SKM-1 treated with dmso at 0.1 percent for 144 hours (cell line): ENCODE measurements around the gene SLC6A18.

Experiments
- DNase-seq: peaks from one replicate; lab custom pipeline; 2025; ENCODE audit not compliant: unreplicated experiment; lab: John Stamatoyannopoulos, UW

The SLC6A18 gene

GRCh38 chr5:1202026-1202797 is 23.0 kb upstream of the SLC6A18 start:
- no peak for DNase-seq

- DNase-seq: no peak
Observed at GRCh38 chr5:1202798-1203185, 22.4 kb upstream of the SLC6A18 start.

GRCh38 chr5:1203311-1203967 is 21.7 kb upstream of the SLC6A18 start:
- DNase-seq: no peak

GRCh38 chr5:1203968-1204692 is 21.1 kb upstream of the SLC6A18 start:
- no peak for DNase-seq

GRCh38 chr5:1204693-1205242 is 20.4 kb upstream of the SLC6A18 start:
- peak; percentile 21 for DNase-seq

- peak; percentile 63 for DNase-seq
Observed at GRCh38 chr5:1205255-1206180, 19.7 kb upstream of the SLC6A18 start.

GRCh38 chr5:1206521-1207412 is 18.4 kb upstream of the SLC6A18 start:
- DNase-seq: no peak

GRCh38 chr5:1207555-1207954 is 17.6 kb upstream of the SLC6A18 start:
- no peak for DNase-seq

- DNase-seq: no peak
Observed at GRCh38 chr5:1208221-1208742, 16.9 kb upstream of the SLC6A18 start.

GRCh38 chr5:1208743-1209488 is 16.3 kb upstream of the SLC6A18 start:
- DNase-seq: no peak

GRCh38 chr5:1209489-1209852 is 15.7 kb upstream of the SLC6A18 start:
- DNase-seq: no peak

GRCh38 chr5:1209896-1210776 is 15.0 kb upstream of the SLC6A18 start:
- no peak for DNase-seq

GRCh38 chr5:1210832-1211251 is 14.3 kb upstream of the SLC6A18 start:
- DNase-seq: no peak

- DNase-seq: no peak
Observed at GRCh38 chr5:1211701-1212100, 13.5 kb upstream of the SLC6A18 start.

GRCh38 chr5:1212271-1212670 is 12.9 kb upstream of the SLC6A18 start:
- no peak for DNase-seq

- DNase-seq: no peak
Observed at GRCh38 chr5:1212881-1213280, 12.3 kb upstream of the SLC6A18 start.

GRCh38 chr5:1213508-1214162 is 11.5 kb upstream of the SLC6A18 start:
- DNase-seq: no peak
